Stimulated activated CD4-positive, alpha-beta T cell treated with anti-CD3 and anti-CD28 coated beads, Interleukin-4, amount 100 ng/mL, for 1 hour (primary cell): ENCODE data around the gene LRP1.

Experiments
- DNase-seq: peaks from one replicate; pipeline ENCODE4 v3.0.0-alpha.2; 2020

The LRP1 gene

DNA sequence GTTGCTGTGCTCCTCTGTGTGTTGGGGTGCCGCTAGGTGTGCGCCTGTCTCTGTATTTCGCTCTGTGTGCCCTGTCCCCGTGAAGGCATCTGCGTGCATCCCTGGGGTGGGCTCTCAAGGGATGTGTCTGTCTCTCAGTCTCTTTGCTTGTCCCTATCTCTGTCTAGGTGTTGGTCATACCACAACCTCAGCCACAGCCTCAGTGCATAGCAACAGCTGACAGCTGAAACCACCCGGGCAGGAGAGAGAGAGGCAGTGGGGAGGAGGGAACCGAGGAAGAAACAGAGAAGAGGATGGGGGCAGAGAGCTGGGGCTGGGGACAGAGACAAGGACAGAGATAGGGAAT is 87.4 kb downstream of the LRP1 start:
- DNase-seq: no peak

DNA sequence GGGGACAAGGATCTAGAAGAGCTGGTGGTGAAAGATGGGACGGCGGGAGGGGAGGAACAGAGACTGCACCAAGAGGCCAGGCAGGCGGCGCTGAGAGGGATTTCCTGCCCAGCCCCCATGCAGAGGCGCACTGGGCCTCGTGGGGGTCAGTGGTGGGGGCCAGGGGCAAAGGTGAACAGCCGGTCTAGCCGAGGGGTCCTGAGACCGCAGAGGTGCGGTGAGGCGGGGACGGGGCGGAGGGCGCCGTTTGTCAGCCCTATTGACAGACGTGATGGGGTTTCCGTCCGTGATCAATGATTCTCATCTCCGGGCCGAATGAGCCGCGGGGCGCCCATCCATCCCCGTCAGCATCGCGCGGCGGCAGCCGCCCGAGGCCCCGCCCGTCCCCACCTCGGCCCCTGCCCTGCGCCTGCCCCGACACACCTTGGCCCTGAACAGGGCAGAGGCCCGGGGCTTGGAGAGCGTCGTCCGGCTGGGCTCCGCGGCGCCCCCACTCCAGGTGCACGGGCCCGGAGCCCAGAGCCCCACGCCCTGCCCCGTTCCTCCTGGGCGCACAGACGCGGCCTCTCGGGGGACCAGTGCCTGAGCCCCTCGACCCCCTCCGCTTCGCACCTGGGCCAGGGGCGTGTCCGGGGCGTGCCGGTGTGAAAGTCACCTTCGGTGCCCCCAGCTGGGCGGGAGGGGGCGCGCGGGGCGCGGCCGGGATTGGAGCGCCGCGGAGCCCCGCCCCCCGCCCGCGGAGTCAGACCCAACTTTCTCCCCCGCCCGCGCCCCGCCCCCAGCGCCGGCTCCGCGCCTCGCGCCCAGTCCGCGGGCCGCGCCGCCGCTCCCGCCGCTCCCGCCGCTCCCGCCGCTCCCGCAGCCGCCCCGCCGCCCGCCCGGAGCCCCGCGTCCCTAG is 88.0 kb downstream of the LRP1 start, which contains the start of gene NXPH4:
Gene NXPH4 (plus strand): TSS at position 781 of the 898 bp plus-strand sequence. CDS start 176 bp downstream, outside the sequence.
- DNase-seq: peak; percentile 73

DNA sequence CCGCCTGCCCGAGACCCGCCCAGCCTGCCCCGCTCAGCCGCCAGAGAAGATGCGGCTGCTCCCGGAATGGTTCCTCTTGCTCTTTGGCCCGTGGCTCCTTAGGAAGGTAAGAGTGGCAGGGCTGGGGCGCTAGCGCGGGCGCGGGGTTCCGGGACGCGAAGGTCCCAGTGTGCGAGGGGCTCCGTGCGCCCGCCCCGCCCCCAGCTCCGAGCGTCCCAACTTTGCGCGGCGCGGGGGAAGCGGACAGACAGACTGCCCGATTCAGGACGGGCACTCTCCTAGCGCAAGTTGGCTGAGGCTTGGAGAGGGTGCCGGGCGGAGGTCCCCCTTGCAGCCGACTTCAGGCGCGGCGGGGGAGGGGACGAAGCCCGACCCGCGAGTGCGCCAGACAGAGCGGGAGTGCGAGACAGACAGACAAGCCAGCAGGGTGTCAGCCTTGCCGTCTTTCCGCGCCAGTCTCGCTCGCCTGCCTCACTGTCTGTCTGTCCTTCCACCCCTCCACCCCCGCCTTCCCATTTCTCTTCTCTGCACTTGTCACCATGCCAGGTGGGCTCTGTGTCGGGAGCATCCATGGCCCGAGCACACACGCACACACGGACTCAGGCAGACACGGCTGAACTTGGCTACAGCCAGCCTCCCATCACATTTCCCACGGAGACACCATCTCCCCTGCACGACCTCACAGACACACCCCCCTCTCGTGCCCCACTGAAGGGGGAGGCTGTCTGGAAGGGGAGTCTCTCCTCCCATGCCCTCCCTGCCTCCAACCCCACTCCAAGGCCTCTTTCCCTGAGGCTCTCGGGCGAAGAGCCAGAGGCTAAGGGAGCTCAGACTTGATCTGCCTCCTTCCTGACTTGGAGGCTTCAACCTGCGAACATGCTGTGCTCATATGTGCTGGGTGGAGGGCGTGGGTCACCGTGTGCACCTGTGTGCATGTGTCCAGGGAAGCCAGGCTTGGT is 88.9 kb downstream of the LRP1 start:
- DNase-seq: no peak

DNA sequence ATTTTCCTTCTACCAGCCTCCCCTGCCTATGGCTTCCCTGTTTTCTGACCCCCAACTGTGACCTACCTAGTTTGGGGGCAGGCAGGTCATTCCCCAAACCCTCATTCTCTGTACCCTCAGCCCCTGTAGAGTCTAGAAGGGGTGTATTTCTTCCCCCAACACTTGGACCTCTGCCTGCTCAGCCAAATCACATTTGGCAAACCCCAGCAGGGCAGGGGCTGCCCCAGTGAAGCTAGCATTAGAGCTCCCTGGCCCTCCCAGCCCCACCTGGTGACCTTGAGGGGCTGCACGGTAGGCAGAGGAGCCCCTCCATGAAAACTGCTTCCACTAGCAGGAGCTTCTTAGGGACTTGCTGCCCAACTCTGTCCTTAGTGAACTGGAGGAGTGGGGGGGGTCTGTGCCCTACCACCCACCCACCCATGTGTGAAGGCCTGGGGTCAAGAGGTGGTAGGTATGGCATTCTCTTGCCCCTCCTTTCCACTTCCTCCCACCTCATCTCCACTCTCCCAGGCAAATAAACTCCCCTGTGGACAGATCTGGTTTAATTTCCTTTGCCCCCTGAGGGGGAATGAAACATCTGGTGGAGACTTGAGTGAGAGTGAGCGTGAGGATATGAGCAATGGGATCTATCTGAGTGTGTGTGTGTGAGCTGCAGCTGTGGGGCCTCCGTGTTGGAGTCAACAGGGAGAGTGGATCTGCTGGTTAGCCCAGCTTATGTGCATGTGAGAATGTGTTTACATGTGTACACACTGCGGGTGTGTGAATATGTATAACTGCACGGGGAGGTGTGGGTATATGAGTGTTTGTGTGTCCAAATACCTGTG is 90.0 kb downstream of the LRP1 start:
- no peak for DNase-seq

DNA sequence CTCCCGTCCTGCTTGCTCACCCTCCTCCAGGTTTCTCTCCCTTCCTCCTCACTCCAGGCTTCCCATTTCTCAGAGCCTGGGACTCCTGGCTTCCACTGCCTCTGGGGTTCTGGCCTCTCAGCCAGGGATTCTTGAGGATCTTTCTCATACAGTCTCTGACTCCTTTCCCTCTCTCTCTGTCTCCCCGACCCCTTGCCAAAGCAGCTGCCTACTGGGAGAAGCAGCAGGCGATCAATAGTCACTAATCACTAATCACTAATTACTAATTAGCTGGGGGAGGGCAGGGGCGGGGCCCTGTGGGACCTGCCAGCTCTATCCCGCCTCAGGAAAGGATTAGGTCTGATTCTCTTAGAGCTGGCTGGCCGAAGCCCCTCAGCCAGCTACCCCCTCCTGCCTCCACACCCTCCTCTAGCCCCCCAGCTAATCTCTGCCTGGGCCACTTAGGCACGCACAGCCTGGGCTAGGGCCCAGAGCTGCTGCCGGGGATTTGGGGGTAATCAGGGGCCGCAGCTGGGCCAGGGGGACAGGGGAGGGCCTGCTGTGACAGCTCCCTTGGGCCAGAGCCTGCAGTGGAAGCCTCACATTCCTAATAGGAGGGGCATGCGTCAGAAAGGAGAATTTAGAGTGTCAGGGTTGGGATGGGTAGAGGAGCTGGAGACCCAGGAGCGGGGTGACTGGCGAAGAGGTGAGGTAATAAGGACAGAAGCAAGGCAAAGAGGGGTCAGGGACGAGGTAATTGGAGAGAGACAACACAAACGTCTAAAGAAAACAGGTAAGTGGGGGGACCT is 91.1 kb downstream of the LRP1 start:
- no peak for DNase-seq

DNA sequence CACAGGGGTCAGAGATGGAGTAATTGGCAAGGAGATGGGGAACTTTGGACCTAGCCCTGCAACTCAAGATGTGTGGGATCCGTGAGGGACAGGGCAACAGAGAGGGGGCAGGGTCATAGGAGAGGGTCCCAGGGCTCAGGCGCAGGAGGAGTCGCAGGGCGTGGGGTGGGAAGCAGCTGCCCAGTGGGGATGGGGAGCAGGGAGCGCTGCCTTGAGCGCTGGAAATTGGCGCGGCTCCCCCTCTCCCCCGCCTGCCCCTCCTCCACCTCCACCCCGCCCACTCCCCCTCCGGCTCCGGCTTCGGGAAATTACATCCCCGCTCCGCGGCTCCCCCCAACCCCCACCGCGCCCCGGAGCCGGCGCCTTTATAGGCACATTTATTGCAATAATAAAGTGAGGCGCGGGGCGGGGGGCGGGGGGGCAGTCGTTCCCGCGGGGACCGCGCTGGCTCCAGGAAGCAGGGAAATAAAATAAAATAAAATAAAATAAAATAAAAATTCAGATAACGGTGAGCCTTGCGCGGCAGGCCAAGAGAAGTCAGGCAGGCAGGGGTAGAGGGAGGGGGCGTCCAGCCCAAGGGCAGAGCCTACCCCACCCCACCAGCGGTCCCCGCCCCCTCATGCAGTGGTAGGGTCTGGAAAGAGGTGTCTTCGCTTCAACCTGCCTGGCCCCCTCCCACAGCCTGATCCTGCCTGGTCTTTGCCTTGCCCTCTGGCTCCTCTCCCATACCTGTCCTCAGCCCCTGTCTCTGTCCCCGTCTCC is 91.9 kb downstream of the LRP1 start:
- DNase-seq: no peak

DNA sequence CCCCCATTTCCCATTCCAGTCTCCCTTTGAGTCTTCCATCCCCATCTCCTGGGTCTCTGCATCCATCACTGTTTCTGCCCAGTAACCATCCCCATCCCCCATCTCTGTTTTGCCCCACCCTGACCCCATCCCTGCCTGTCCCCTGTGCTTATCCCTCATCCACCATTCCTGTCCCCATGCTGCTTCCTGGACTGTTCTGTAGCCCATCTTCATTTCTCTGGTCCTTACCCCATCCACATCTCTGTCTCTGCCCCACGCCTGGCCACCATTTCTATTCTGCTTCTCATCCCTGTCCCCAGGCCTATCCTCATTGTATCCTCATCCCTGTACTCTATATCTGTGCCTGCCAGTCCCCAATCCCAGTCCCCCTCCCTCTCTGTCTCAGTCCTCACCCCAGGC is 92.5 kb downstream of the LRP1 start:
- DNase-seq: no peak

DNA sequence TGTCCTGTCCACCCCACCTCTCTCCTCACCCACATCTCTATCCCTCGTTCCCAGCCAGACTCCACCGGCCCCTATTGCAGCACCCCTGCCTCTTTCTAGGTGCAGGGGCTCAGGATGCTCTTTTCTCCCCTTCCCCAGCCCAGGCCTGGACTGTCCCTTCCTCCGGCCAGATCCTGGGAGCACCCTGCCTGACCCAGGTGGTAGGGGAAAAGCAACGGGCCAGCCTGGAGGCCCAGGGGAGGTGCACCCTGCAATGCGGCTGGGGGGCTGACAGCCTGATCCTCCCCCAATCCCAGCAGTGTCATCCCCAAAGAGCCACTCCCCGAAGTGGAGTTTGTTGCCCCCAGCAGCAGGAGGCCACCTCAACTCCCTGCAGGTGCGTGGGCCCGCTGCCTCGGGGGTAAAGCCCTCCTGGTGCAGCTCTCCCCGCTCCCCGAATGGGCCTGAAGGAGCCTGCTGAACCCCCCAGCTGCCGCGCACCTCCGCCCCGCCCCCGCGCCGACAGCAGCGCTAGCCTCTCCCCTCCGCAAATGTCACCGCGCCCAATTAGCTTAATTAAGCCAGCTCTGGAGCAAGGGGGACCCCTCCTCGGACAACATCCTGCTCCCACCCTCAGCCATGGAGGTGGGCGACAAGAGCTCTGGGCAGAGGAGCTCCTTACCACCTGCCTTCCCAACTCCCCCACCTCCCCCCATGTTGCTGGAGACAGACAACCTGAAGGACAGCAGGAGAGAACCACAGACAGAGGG is 93.1 kb downstream of the LRP1 start:
- peak; percentile 26 for DNase-seq

DNA sequence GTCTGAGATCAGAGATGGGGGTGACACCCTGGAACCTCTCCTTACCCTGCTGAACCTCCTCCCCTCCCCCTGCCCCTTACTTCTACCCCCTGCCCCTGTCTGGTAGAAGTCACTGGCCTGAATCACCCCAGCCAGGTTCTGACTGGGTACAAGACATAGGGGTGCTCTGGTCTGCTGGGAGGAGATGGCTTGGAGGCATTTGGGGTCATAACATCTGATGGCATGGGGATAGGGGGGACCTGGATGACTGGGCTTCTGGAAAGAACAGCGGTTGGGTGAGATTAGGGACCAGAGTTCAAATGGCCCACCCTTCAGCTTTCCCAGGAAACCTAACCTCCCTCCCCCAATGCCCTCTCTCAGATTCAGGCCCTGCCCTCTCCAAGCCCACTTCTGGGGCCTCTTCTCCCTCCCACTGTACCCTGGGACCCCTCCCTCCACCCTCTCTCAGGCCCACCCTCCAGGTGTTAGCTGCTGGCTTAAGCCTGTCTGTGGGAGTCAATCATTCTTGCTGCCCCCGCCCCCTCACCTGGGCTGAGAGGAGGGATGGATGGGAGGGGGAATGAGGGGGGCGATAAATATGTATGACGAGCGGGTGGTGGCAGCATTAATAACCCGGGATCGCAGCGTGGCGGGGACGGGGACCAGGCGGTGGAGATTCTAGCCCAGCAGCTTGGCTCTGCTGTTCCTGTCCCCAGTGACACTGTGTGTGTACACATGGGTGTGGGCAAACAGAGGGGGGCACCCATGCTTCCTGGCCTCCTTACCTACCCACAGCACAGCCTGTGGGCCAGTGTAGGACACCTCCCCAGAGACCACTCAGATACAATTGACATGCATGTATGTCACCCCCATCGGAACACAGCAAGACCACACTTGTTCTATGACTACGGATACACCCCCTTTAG is 94.3 kb downstream of the LRP1 start:
- no peak for DNase-seq

DNA sequence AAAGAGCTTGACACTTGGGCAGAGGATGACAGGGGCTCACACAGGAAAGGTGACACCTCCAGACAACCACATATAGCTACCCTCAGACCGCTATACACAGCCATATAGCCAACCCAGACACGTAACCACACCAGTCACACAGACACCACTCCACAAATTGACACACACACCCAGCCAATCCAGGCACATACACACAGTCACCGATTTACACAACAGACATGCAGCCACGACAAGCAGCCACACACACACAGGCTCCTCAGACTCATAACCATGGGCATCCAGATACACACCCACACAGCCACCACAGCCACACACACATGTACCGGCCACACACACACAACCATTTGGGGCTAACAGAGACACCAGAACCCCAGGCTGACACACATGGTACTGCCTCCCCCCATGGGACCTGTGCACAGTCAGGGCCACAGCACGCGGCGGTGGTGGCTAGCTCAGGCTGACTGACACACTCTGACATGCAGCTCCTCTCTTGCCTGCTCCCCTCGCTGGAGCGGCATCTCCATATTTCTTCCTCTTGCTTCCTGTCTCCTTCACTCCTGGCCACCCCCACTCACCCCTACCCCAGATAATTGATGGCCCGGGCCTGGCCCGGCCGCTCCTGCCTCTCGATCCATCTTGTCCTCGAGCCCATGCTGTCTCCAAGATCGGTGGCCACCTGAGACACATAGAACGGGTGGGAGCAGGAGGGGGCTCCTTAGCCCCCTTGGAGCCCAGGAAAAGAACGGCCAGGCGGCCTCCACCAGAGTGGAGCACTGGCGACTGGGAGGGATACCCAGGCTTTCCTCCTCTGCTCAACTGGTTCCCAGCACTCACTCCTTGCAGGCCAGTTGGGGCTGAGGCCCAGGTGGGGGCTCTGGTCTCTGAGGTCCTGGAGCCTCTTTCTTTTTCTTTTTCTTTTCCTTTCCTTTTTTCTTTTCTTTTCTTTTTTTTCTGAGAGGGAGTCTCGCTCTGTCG is 95.2 kb downstream of the LRP1 start:
- no peak for DNase-seq

DNA sequence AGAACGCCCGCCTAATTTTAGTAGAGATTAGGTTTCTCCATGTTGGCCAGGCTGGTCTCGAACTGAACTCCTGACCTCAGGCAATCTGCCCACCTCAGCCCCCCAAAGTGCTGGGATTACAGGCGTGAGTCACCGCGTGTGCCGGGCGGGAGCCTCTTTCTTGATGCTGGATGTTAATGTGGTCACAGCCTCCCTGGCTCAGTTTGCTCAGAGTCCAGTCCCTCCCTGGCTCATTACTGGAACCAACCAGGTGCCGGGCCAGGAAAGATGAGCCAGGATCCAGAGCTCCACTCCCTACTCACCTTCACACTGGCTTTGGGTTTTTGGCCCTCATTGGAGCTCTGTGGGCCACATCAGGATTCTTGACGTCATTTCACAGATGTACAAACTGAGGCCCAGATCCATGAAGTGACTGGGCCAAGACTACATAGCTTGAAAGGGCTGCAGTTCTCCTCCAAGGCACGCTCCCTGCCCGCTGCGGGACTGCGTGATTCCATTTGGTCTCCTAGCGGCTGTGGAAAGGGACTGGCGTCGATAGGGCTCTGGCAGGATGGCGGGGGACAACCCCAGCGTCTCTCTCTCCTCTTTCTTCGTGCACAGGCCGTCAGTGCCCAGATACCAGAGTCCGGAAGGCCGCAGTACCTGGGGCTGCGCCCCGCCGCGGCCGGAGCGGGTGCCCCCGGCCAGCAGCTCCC is 96.1 kb downstream of the LRP1 start:
- no peak for DNase-seq

DNA sequence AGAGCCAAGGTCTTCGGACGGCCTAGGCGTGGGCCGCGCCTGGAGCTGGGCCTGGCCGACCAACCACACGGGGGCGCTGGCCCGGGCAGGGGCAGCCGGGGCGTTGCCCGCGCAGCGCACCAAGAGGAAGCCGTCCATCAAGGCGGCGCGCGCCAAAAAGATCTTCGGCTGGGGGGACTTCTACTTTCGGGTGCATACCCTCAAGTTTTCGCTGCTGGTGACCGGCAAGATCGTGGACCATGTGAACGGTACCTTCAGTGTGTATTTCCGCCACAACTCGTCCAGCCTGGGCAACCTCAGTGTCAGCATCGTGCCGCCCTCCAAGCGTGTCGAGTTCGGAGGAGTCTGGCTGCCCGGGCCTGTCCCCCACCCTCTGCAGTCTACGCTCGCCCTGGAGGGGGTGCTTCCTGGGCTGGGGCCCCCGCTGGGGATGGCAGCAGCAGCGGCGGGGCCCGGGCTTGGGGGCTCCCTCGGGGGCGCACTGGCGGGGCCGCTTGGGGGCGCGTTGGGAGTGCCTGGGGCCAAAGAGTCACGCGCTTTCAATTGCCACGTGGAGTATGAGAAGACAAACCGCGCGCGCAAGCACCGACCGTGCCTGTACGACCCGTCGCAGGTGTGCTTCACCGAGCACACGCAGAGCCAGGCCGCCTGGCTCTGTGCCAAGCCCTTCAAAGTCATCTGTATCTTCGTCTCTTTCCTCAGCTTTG is 96.8 kb downstream of the LRP1 start:
- peak; percentile 62 for DNase-seq

DNA sequence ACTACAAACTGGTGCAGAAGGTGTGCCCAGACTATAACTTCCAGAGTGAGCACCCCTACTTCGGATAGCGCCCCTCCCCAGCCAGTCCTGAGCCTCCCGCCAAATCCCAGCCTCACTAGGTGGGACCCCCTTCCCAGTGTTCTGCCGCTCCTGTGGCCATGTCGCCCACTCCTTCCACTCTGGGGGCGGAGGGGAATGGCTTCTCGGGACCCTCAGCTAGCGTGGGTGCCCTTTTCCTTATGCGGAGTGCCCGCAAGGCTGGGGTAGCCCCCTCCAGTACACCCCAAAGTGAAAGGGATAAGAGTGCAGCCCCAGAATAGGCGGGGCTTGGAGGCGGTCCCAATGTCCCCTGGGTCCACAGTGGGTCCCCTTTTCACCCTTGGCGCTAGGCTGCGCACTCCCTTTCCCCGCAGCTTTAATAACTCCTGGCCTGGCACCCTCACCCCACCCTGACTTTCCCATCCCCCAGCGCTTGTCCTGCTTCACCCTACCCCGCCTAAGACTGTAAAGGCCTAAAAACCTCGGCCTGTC is 97.5 kb downstream of the LRP1 start:
- no peak for DNase-seq

DNA sequence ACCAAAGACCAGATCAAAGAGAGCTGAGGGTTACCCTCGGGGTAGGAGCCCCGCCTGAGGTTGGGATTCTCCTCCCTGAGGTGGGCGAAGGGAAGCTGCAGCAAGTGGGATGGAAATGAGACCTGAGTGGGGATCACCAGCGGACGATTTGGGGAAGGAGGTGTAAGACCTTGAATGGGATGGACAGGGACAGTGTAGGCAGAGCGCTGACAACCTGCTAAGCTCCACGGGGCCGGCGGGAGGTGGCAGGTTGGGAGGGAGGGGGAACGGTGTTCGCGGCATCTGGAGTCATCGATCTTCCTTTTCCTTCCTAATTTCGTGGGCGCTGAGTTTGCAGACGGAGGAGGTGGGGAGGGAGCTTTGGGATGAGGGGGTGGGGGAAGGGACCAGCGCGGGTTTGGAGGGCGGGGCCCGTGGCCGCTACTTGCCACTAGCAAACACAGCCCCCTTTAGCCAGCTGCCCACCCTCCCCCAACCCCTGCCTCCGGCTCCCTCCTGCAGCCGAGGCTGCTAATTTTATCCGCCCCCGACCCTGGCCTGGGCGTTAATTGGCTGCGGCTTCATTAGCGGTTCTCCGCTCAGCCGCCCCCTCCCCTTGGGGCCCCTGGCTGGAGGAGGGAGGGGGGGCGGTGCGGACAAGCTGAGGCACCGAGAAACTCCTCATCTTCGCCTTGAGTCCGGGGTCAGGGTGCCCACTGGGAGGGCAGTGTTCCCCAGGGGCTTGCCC is 98.5 kb downstream of the LRP1 start:
- DNase-seq: no peak

DNA sequence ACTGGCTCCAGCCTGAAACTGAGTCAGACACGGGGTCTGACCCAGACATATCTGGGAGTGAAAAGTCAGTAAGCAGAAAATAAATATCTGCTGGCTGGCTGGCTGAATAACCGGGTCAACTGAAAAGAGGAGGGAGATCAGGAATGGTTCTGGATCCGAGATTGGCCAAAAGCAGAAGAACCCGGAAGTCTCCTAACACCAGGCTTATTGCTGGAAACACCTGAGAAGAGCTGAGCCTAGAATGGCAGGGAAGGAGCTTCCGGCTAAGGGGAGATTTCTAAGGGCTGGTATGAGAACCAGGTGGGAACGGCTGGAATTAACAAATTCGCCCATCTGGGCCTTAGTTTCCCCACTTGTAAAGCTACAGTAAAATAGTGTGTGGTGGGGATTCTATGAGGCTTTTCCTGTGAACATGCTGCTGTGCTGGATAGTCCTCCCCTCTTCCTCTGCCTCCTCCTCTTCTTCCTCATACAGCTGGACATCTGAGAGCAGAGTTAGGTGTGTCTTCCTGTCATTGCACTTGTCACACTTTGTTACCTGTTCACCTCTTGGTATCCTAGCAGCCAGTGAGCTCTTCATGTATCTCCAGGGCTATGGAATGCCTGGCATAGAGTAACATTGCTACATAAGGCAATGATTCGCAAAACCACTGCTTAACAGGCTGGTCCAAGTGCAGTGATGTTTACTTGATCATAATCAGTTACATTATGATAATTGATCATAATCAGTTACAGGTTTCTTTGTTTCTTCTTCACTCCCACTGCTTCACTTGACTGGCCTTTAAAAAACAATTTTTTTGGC is 99.2 kb downstream of the LRP1 start:
- no peak for DNase-seq
